ENCODE results near the gene SOS2. TPM values are rescaled to one million over a fixed set of nuclear protein-coding genes. Genes with fewer than 3 reads are reported as not detected.
"Not testable (repeated sequence)": the region's sequence is repeated elsewhere in the genome, so short reads cannot be mapped to it uniquely, and the experiment has no call there.

The SOS2 gene
- total RNA-seq, 2 donors from 2014 or later = 20.5 to 26.4 TPM

DNA sequence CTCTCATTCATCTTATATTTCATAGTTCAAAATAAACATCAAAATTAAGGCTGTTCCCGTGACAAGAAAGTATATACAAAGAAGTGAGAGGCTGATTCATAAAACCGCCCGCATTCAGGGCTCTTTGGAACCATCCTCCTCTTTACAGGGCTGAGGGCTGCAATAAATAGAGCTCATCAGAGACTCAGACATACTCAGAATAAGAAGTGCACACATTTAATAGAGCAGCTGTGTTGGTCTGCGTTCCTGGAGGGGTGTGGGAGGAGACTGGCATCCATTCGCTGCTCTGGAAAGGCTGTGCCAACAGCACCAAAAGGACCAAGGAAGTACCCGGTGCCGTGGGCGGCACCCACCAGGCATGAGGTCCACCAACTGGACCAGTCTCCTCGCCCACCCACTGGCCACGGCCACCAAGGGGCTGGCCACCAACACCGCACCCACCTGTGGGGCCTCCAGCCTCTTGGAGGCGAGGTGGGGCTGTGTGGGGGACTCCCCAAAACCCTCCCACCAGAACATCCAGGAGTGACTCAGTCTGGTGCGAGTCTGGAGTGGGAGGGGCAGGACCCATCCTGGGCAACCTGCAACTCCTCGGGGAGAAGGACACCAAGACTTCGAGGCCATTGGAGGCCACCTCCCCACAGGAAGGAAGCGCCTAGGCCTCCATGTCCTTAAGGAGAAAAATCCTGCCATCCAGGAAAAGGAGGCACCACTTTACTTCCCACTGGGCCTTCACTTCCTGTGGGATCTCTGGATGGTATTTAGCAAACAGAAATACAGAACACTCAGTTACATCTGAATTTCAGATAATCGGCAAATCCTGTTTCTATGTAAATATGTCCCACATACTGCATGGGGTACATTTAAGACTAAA is 147.7 kb downstream of the SOS2 start:
- DNase-seq (no peak), ATAC-seq (no peak)
- H3K27ac ChIP-seq = no peak overlapping the region
- no peaks in the 10 kb centered on the region for H3K9me3 ChIP-seq
- no peaks in the 10 kb centered on the region for H3K27me3 ChIP-seq
- intact Hi-C loops (cut with DNase I) = no loop called here
- no peak for TF ChIP-seq POLR2A (IDR thresholded peaks at IDR 0.05)
- TF ChIP-seq, protein P1, sequence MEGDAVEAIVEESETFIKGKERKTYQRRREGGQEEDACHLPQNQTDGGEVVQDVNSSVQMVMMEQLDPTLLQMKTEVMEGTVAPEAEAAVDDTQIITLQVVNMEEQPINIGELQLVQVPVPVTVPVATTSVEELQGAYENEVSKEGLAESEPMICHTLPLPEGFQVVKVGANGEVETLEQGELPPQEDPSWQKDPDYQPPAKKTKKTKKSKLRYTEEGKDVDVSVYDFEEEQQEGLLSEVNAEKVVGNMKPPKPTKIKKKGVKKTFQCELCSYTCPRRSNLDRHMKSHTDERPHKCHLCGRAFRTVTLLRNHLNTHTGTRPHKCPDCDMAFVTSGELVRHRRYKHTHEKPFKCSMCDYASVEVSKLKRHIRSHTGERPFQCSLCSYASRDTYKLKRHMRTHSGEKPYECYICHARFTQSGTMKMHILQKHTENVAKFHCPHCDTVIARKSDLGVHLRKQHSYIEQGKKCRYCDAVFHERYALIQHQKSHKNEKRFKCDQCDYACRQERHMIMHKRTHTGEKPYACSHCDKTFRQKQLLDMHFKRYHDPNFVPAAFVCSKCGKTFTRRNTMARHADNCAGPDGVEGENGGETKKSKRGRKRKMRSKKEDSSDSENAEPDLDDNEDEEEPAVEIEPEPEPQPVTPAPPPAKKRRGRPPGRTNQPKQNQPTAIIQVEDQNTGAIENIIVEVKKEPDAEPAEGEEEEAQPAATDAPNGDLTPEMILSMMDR (IDR thresholded peaks at IDR 0.05) = no peak
- H3K4me1 ChIP-seq = no peaks in the 10 kb centered on the region
- H3K4me3 ChIP-seq = no peak overlapping the region
- 86 to 94% methylated on average over 9 to 17 of the region's 17 CpGs for WGBS, 2 donors
- no peaks in the 10 kb centered on the region for H3K36me3 ChIP-seq (replicated peaks in 1 of 2; ENCODE audit: insufficient read depth in 1 of 2, low read depth in 2 of 2)

- DNase-seq = peak in 1 of 4 donors; percentile 25
- H3K27ac ChIP-seq = peak overlapping the region in 1 of 4 donors; percentile 4
- 84 to 86% methylated on average over 10 of the region's 10 CpGs for WGBS, 2 donors
- no peaks in the 10 kb centered on the region for H3K9me3 ChIP-seq
- no peaks in the 10 kb centered on the region for H3K27me3 ChIP-seq
- H3K36me3 ChIP-seq (replicated peaks in 1 of 2; ENCODE audit: insufficient read depth in 1 of 2, low read depth in 2 of 2) = no peaks in the 10 kb centered on the region
- TF ChIP-seq POLR2A (IDR thresholded peaks at IDR 0.05) = no peak
- TF ChIP-seq, protein P1 (IDR thresholded peaks at IDR 0.05) = no peak
- no peak overlapping the region for H3K4me3 ChIP-seq
- H3K4me1 ChIP-seq = no peaks in the 10 kb centered on the region
- ATAC-seq = no peak
- intact Hi-C loops (cut with DNase I) = no loop called here
Measured at GRCh38 chr14:50082784-50083466, 148.5 kb downstream of the SOS2 start.

DNA sequence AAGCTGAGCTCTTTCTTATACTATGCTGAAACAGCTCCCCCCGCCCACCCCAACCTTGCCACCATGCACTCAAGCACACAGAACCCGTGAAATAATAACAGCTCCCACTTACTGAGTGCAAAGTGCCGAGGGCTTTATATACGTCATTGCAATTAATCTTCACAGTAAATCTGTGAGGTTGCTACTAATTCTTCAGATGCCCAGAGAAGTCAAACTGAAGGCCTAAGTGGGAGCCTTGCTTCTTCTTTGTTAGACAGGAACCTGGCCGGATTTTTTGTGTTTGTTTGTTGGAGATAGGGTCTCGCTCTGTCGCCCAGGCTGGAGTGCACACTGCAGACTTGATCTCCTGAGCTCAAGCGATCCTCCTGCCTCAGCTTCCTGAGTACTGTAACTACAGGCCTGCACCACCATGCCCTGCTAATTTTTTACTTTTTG is 149.1 kb downstream of the SOS2 start:
- no peak for DNase-seq
- peak overlapping the region in 1 of 4 donors; percentile 4 for H3K27ac ChIP-seq
- intact Hi-C loops (cut with DNase I) = no loop called here

GRCh38 chr14:50079103-50079502 is 152.3 kb downstream of the SOS2 start:
- intact Hi-C loops (cut with DNase I); H3K4me1 ChIP-seq; H3K27me3 ChIP-seq; DNase-seq; H3K4me3 ChIP-seq; H3K9me3 ChIP-seq; ATAC-seq; H3K36me3 ChIP-seq (replicated peaks in 1 of 2; ENCODE audit: insufficient read depth in 1 of 2, low read depth in 2 of 2); H3K27ac ChIP-seq: not testable (repeated sequence)
- 100% methylated on average over 1 of the region's 1 CpG for WGBS, 2 donors

More for the DNA sequence above, 149.1 kb downstream of the SOS2 start:
- no peak for TF ChIP-seq POLR2A (IDR thresholded peaks at IDR 0.05)
- TF ChIP-seq, protein P1 (IDR thresholded peaks at IDR 0.05) = no peak
- H3K4me1 ChIP-seq = no peaks in the 10 kb centered on the region
- no peak overlapping the region for H3K4me3 ChIP-seq
- H3K36me3 ChIP-seq (replicated peaks in 1 of 2; ENCODE audit: insufficient read depth in 1 of 2, low read depth in 2 of 2) = no peaks in the 10 kb centered on the region
- H3K27me3 ChIP-seq = no peaks in the 10 kb centered on the region
- 64 to 73% methylated on average over 7 to 8 of the region's 8 CpGs for WGBS, 2 donors
- no peaks in the 10 kb centered on the region for H3K9me3 ChIP-seq
- no peak for ATAC-seq

DNA sequence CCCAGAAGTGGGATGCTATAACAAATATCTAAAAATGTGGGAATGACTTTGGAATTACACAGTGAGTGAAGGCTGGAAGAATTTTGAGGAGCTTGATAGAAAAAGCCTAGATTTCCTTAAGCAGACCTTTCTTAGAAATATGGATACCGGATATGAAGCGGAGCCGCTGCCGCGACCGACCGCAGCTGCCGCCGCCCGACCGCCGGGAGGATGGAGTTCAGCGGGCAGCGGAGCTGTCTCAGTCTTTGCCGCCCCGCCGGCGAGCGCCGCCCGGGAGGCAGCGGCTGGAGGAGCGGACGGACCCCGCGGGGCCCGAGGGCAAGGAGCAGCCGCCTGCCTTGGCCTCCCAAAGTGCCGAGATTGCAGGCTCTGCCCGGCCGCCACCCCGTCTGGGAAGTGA is 157.7 kb downstream of the SOS2 start:
- H3K36me3 ChIP-seq (replicated peaks in 1 of 2; ENCODE audit: insufficient read depth in 1 of 2, low read depth in 2 of 2); DNase-seq; H3K4me1 ChIP-seq; ATAC-seq; H3K9me3 ChIP-seq; H3K4me3 ChIP-seq; H3K27me3 ChIP-seq; H3K27ac ChIP-seq; intact Hi-C loops (cut with DNase I): not testable (repeated sequence)
- 92 to 95% methylated on average over 12 to 27 of the region's 32 CpGs for WGBS, 2 donors
